ENCODE measurements around the gene IDH3A.

Gene IDH3A

DNA sequence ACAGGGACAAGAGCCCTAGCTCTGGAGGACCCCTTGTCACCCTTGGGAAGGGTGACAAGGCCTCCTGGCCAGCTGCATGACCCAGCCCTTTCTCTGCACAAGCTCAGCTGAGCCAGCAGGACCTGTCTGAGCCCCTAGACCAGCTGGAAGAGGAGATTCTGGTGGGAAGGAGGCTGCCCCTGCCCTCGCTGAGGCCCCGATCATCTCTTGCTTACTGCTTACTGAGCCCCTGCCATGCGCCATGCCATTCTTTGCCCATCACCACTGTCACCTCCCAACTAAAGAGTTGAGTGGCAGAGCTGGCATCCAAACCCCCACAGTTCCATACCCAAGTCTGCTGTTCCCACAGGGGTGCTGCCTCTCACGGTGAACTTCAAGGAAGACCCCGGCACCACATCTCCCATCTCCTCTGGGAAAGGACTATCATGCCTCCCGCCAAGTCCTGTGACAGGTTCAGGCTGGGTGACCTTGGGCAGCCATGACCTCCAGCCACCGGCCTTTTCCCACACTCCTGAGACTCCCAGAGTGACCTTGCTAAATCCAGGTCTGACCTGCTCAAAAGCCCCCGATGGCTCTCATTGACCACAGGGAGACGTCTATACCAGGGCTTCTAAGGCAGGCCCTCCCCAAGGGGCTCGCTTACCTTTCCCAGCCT is 51.2 kb downstream of the IDH3A start:
- Histone ChIP-seq H3K4me1 (ENCODE audit: control insufficient read depth, low read length) (no peaks in the 10 kb centered on the region), H3K27ac (ENCODE audit: low read depth, low read length) (no peak overlapping the region), H3K36me3 (ENCODE audit: control insufficient read depth, low read length) (no peaks in the 10 kb centered on the region), H3K9me3 (ENCODE audit: control insufficient read depth, insufficient read depth, low read length) (no peaks in the 10 kb centered on the region), H3K4me3 (ENCODE audit: low read length) (no peak overlapping the region), H3F3A (ENCODE audit: control insufficient read depth, insufficient read depth) (no peaks in the 10 kb centered on the region), H4K20me1 (ENCODE audit: control insufficient read depth, insufficient read depth, low read depth, low read length) (no peaks in the 10 kb centered on the region), H3K79me2 (ENCODE audit: control insufficient read depth, low read length) (no peaks in the 10 kb centered on the region), H3K4me2 (ENCODE audit: low read length) (no peak overlapping the region), H3K27me3 (ENCODE audit: control insufficient read depth, low read length) (peaks cover 7% of the 10 kb centered on the region; the same call in 1 of the 2 replicates), H3K9me2 (replicated peaks; ENCODE audit: control insufficient read depth, low read length) (no peaks in the 10 kb centered on the region)
- TF ChIP-seq, protein P1, sequence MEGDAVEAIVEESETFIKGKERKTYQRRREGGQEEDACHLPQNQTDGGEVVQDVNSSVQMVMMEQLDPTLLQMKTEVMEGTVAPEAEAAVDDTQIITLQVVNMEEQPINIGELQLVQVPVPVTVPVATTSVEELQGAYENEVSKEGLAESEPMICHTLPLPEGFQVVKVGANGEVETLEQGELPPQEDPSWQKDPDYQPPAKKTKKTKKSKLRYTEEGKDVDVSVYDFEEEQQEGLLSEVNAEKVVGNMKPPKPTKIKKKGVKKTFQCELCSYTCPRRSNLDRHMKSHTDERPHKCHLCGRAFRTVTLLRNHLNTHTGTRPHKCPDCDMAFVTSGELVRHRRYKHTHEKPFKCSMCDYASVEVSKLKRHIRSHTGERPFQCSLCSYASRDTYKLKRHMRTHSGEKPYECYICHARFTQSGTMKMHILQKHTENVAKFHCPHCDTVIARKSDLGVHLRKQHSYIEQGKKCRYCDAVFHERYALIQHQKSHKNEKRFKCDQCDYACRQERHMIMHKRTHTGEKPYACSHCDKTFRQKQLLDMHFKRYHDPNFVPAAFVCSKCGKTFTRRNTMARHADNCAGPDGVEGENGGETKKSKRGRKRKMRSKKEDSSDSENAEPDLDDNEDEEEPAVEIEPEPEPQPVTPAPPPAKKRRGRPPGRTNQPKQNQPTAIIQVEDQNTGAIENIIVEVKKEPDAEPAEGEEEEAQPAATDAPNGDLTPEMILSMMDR (IDR thresholded peaks at IDR 0.05; ENCODE audit: low read depth, low read length, poor library complexity, severe bottlenecking): no peak
- no peak for TF ChIP-seq EZH2phosphoT487 (IDR thresholded peaks at IDR 0.05; ENCODE audit: borderline replicate concordance, low read length)

DNA sequence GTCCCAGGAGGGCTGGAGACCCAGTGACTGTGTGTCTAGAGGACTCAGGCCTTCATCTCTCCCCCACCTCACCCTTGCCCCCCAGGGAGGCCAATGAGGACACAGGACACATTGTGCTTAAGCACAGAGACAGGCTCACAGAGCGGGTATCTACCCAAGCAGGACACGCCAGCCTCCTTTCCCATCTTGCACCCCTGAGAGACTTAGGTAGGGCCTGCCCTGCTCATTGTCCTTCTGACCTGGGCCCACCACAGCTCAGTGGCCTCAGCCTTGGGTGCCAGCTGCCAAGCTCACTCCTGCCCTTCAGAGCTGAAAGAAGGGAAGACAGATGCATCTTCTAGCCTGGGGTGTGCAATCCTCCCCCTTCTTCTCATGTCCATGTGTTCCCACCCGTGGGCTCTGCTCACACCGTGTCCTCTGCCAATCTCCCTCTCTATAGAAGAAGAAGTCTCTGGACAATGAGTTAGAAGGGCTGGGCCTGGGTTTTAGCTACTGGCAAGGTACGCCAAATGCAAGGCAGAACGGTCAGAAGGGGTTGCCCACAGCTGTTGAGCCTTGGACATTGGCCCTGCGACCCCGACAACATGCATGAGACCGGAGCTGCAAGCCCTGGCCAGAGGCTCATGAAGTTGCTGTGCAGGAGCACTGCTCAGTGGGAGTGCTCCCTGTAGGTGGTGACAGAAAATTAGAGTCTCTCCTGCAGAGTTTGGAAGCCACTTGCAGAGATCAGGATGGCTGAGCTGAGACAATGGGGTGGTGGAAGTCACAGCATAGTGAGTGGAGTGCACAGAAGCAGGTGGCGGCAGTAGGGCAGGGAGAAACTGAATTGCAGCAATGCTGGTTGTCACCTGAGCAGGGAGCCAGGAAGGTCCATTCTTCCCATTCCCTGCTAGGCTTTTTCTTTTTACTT is 52.4 kb downstream of the IDH3A start:
- no peaks in the 10 kb centered on the region for H3K79me2 ChIP-seq (ENCODE audit: control insufficient read depth, low read length)

DNA sequence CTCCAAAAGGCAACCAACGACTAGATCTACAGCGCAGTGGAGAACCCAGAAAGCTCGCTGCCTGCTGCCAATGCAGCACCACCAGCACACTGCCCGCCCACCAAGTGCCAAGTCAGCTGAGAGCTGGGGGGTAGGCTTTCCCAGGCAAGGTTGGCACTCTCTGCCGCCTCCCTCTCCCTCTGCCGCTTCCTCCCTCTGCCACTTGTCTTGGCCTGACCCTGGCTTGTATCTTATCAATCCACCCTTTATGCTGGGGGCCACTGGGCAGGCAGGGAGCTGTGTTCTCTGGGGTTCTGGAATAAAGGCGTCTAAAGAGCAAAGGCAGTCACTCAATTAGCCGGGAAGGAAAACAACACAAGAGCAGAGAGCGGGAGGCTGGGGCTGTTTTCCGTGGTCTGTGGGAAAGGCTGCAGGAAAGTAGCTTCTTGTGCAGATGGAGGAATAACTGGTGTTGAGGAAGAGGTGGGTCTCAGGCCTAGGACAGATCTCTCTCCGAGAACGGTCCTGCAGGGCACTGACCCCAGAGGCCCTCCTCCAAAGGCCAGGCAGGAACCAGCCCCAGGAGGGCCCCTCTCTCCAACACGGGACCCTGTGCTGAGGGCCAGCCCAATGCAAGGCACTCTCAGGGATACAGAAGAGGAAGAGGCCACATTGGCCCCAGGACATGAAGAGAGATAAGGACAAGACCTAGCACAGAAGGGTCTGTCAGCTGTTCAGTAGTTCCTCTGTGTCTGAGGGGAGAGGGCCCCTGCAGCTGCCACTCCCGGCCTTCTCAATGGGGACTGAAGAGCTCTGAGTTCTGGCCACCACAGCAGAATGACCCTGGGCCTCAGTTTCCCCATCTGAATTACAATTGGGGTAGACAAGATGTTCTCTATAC is 54.4 kb downstream of the IDH3A start:
- H3K4me1 ChIP-seq (ENCODE audit: control insufficient read depth, low read length): no peaks in the 10 kb centered on the region
- no peaks in the 10 kb centered on the region for H3K79me2 ChIP-seq (ENCODE audit: control insufficient read depth, low read length)
- H3K9me3 ChIP-seq (ENCODE audit: control insufficient read depth, insufficient read depth, low read length): no peaks in the 10 kb centered on the region
- H3K9me2 ChIP-seq (replicated peaks; ENCODE audit: control insufficient read depth, low read length): no peaks in the 10 kb centered on the region
- no peaks in the 10 kb centered on the region for H3K36me3 ChIP-seq (ENCODE audit: control insufficient read depth, low read length)
- H3K27ac ChIP-seq (ENCODE audit: low read depth, low read length): no peak overlapping the region
- TF ChIP-seq, protein P1 (IDR thresholded peaks at IDR 0.05; ENCODE audit: low read depth, low read length, poor library complexity, severe bottlenecking): no peak
- H3K27me3 ChIP-seq (ENCODE audit: control insufficient read depth, low read length): peaks cover 7% of the 10 kb centered on the region; the same call in 1 of the 2 replicates
- no peaks in the 10 kb centered on the region for H4K20me1 ChIP-seq (ENCODE audit: control insufficient read depth, insufficient read depth, low read depth, low read length)
- H3K4me2 ChIP-seq (ENCODE audit: low read length): no peak overlapping the region
- no peak overlapping the region for H3K4me3 ChIP-seq (ENCODE audit: low read length)
- H3F3A ChIP-seq (ENCODE audit: control insufficient read depth, insufficient read depth): no peaks in the 10 kb centered on the region

More for the DNA sequence above, 52.4 kb downstream of the IDH3A start:
- Histone ChIP-seq H3K9me3 (ENCODE audit: control insufficient read depth, insufficient read depth, low read length) (no peaks in the 10 kb centered on the region), H3K4me2 (ENCODE audit: low read length) (no peak overlapping the region), H3K4me3 (ENCODE audit: low read length) (no peak overlapping the region), H4K20me1 (ENCODE audit: control insufficient read depth, insufficient read depth, low read depth, low read length) (no peaks in the 10 kb centered on the region), H3K36me3 (ENCODE audit: control insufficient read depth, low read length) (no peaks in the 10 kb centered on the region), H3K27me3 (ENCODE audit: control insufficient read depth, low read length) (peaks cover 7% of the 10 kb centered on the region; the same call in 1 of the 2 replicates), H3K27ac (ENCODE audit: low read depth, low read length) (no peak overlapping the region), H3K4me1 (ENCODE audit: control insufficient read depth, low read length) (no peaks in the 10 kb centered on the region), H3F3A (ENCODE audit: control insufficient read depth, insufficient read depth) (no peaks in the 10 kb centered on the region), H3K9me2 (replicated peaks; ENCODE audit: control insufficient read depth, low read length) (no peaks in the 10 kb centered on the region)
- TF ChIP-seq, protein P1 (IDR thresholded peaks at IDR 0.05; ENCODE audit: low read depth, low read length, poor library complexity, severe bottlenecking): no peak
- no peak for TF ChIP-seq EZH2phosphoT487 (IDR thresholded peaks at IDR 0.05; ENCODE audit: borderline replicate concordance, low read length)
